Mesothelial cell of epicardium (in vitro differentiated cells): ENCODE results near the gene TTC38. TPM values are rescaled to one million over a fixed set of nuclear protein-coding genes. Genes with fewer than 3 reads are reported as not detected.

Experiments used
- DNase-seq, 2 experiments: peaks; one replicate each; pipeline ENCODE4 v3.0.0; 2021; ENCODE audit warnings: low spot score in 2 of 2; ENCODE audit not compliant: unreplicated experiment in 2 of 2
- H3K27ac Mint-ChIP-seq: 2 replicates; pipeline ENCODE4 v1.8.0; 2021; ENCODE audit warnings: mixed read lengths
- H3K27me3 Mint-ChIP-seq: 2 replicates; pipeline ENCODE4 v1.8.0; 2021; ENCODE audit warnings: low read depth, mixed read lengths
- H3K36me3 Mint-ChIP-seq: 2 replicates; pipeline ENCODE4 v1.8.0; 2021; ENCODE audit warnings: mixed read lengths
- H3K4me1 Mint-ChIP-seq: 2 replicates; pipeline ENCODE4 v1.8.0; 2021; ENCODE audit warnings: mixed read lengths
- H3K4me3 Mint-ChIP-seq: 2 replicates; pipeline ENCODE4 v1.8.0; 2021; ENCODE audit warnings: mild to moderate bottlenecking, moderate library complexity, mixed read lengths
- H3K9me3 Mint-ChIP-seq: 2 replicates; pipeline ENCODE4 v1.8.0; 2021; ENCODE audit warnings: mixed read lengths
- CTCF ChIP-seq: fragments of 200-600 bp; sonication (generic); IDR thresholded peaks from one replicate; pipeline ENCODE4 v1.5.0; 2021; ENCODE audit warnings: antibody characterized with exemption; ENCODE audit not compliant: unreplicated experiment
- total RNA-seq: library from RNA; stranded (reverse); gene quantifications from 3 replicates; pipeline ENCODE4 v1.2.1, GENCODE V29; 2021

The TTC38 gene
- total RNA-seq, 1 donor from 2014 or later, result 30.3 TPM

GRCh38 chr22:46275455-46276122 is 7.8 kb downstream of the TTC38 start:
- Mint-ChIP-seq H3K9me3 (peaks cover 5% of the 10 kb centered on the region), H3K27me3 (no peaks in the 10 kb centered on the region), H3K4me3 (no peak overlapping the region), H3K4me1 (no peaks in the 10 kb centered on the region), H3K27ac (no peak overlapping the region), H3K36me3 (peaks cover 32% of the 10 kb centered on the region)
- DNase-seq, result no peak
- TF ChIP-seq CTCF, result no peak

DNA sequence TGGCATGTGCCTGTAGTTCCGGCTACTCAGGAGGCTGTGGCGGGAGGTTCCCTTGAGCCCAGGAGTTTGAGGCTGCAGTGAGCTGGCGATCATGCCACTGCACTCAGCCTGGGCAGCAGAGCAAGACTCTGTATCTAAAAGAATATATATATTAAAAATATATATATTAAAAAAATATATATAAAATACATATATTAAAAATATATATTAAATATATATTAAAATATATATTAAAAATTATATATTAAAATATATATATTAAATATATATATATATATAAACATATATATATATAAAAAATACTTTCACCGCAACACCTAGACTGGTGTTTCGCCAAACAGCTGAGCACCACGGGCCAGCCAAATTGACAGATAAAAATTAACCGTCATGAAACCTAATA is 8.8 kb downstream of the TTC38 start:
- no peaks in the 10 kb centered on the region for H3K4me1 Mint-ChIP-seq
- peaks cover 5% of the 10 kb centered on the region for H3K9me3 Mint-ChIP-seq
- no peak overlapping the region for H3K27ac Mint-ChIP-seq
- H3K36me3 Mint-ChIP-seq, result peaks cover 34% of the 10 kb centered on the region
- DNase-seq, result no peak
- H3K4me3 Mint-ChIP-seq, result no peak overlapping the region
- no peaks in the 10 kb centered on the region for H3K27me3 Mint-ChIP-seq
- no peak for TF ChIP-seq CTCF

- DNase-seq, result no peak
- TF ChIP-seq CTCF, result no peak
- H3K27ac Mint-ChIP-seq, result no peak overlapping the region
- H3K27me3 Mint-ChIP-seq, result no peaks in the 10 kb centered on the region
- peaks cover 5% of the 10 kb centered on the region for H3K9me3 Mint-ChIP-seq
- H3K4me3 Mint-ChIP-seq, result no peak overlapping the region
- peaks cover 39% of the 10 kb centered on the region for H3K36me3 Mint-ChIP-seq
- H3K4me1 Mint-ChIP-seq, result no peaks in the 10 kb centered on the region
These were observed 11.1 kb downstream of the TTC38 start for GRCh38 chr22:46278656-46279645.

DNA sequence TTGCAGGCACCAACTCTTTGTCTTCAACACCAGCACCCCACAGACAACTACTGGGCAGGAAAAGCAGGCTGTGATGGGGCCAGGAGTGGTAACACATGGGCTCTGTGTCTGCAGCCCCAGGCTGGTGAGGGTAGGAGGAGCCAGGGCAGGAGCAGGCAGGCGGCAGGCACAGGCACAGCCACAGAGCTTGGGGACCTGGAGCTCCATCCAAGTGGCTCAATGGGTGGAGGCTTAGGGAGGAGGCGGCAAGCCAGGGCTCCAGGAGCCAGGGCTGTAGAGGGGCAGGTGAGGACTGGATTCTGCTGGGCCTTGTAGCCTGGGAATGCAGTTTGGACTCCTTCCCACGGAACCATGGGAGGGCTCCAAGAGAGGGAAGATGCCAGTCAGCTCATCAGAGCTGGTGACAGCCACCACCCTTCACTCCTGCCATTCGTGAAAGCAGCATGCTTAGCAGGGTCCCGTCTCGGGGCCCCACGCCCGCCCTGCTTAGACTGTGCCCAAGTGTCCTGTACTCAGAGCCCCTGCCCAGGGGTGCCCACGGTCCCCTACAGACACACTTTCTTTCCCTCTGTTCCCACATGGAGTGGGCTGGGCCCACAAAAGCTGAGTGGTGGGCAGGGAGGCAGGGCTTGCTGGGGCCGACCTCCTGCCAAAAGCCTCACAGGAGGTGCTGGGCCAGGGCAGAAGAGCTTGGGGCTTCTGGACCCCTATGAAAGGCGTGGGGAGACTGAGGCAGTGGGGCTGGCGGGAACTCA is 12.4 kb downstream of the TTC38 start:
- TF ChIP-seq CTCF, result no peak
- H3K27ac Mint-ChIP-seq, result no peak overlapping the region
- no peaks in the 10 kb centered on the region for H3K27me3 Mint-ChIP-seq
- H3K9me3 Mint-ChIP-seq, result peaks cover 3% of the 10 kb centered on the region
- H3K4me3 Mint-ChIP-seq, result no peak overlapping the region
- no peaks in the 10 kb centered on the region for H3K4me1 Mint-ChIP-seq
- DNase-seq, result no peak
- peaks cover 42% of the 10 kb centered on the region for H3K36me3 Mint-ChIP-seq

GRCh38 chr22:46280999-46281623 is 13.3 kb downstream of the TTC38 start:
- Mint-ChIP-seq H3K27ac (no peak overlapping the region), H3K27me3 (no peaks in the 10 kb centered on the region), H3K4me1 (no peaks in the 10 kb centered on the region), H3K9me3 (no peaks in the 10 kb centered on the region), H3K4me3 (no peak overlapping the region), H3K36me3 (peaks cover 40% of the 10 kb centered on the region)
- DNase-seq, result no peak
- no peak for TF ChIP-seq CTCF
